Colonic mucosa (tissue), 4 donors: Measurements from ENCODE around the gene CHST7. TPM values are rescaled to one million over a fixed set of nuclear protein-coding genes. Genes with fewer than 3 reads are reported as not detected.

Source experiments
- DNase-seq: peaks from one replicate; pipeline ENCODE4 v3.0.0-alpha.2; 2020
- H3K27ac ChIP-seq: fragments of 200-600 bp; one replicate; pipeline ENCODE4 v1.8.0; 2021
- H3K27me3 ChIP-seq: fragments of 200-600 bp; one replicate; pipeline ENCODE4 v1.8.0; 2021
- H3K36me3 ChIP-seq: fragments of 200-600 bp; one replicate; pipeline ENCODE4 v1.8.0; 2021
- H3K4me1 ChIP-seq: fragments of 200-600 bp; one replicate; pipeline ENCODE4 v1.8.0; 2021; ENCODE audit warnings: mild to moderate bottlenecking
- H3K4me3 ChIP-seq: fragments of 200-600 bp; one replicate; pipeline ENCODE4 v1.8.0; 2021
- H3K9ac ChIP-seq, 2 donors: one replicate each; pipeline ENCODE4 v1.7.0; 2013; ENCODE audit warnings: control low read depth in 2 of 2, low read depth in 2 of 2, low read length in 2 of 2
- H3K9me3 ChIP-seq: fragments of 200-600 bp; one replicate; pipeline ENCODE4 v1.8.0; 2021
- intact Hi-C: fragments of 100-400 bp; cut with DNase I; formaldehyde crosslinking; loops from one replicate; pipeline ENCODE4 v1.14.1; 2022
- total RNA-seq, 2 donors: library from RNA; stranded (reverse); fragmentation: NEBNext Ultra II Directional in 1 of 2; extraction: Animal tissue kit (Norgen Biotek cat#: 25700) in 1 of 2; gene quantifications; one replicate each; pipeline ENCODE4 v1.2.1, GENCODE V29; 2021
- TF ChIP-seq, protein P1 (sequence below): fragments of 200-600 bp; IDR thresholded peaks from one replicate; pipeline ENCODE4 v1.8.0; 2022; ENCODE audit warnings: antibody characterized with exemption, mild to moderate bottlenecking
- donor health status: healthy.
- donor health status: DM: no; HTN: no; CAD: no.
- donor health status: DM: no; HTN: no; CAD: no.

The CHST7 gene
- total RNA-seq, 2 donors from 2014 or later = 1.8 to 2.0 TPM

DNA sequence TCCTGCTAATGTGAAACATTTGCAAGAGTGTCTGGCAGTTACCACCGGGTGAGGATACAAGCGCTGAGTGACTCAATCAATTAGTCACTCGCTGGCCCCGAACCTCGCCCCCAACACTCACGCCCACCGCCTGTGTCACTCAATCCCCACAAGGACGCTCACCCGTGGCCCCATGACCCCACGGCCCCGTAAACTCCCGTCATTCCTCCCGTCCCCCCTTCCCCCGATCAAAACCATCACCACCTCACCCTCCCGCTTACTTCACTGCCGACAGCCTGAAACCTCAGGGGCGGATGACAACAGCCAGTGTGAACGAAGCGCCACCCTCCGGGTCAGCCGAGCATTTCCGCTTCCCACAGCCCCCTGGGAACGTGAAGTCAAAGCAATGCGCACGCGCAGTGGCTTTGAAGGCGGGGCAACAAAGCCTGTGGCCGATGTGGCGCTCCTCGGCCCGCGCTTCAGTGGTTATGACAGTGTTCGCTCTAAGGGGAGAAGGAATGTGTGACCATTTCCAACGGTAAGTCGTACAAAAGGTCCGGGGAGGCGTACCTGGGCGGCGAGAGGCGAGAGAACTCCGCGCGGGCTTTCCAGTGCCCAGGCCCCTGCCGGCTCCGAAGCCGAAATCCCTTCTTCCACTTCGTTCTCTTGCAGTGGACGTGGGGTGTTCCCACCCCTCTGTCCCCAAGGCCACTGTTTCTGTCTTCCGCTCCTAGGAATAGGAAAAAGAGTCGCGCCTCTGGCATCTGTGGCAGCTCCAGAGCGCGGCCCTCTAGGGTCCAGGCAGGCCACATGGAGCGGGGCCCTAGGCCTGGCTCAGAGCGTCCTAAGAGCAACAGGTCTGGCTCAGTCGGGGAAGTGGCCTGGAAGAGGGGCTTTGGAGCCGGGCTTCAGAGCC lies 28.2 kb upstream of the CHST7 start, which contains the start of gene ZNF674:
TSS of gene ZNF674 (minus strand) at position 311 of the 895 bp plus-strand sequence. CDS start 3,334 bp downstream, outside the sequence.
- Histone ChIP-seq H3K4me1 (no peaks in the 10 kb centered on the region), H3K27ac (peak within 1 kb of the TSS; percentile 34), H3K9me3 (no peaks in the 10 kb centered on the region), H3K9ac (peak within 1 kb of the TSS; percentile 37 to 81), H3K36me3 (no peaks in the 10 kb centered on the region), H3K4me3 (peak within 1 kb of the TSS; percentile 58), H3K27me3 (no peaks in the 10 kb centered on the region)
- peak; percentile 93 for DNase-seq
- TF ChIP-seq, protein P1, sequence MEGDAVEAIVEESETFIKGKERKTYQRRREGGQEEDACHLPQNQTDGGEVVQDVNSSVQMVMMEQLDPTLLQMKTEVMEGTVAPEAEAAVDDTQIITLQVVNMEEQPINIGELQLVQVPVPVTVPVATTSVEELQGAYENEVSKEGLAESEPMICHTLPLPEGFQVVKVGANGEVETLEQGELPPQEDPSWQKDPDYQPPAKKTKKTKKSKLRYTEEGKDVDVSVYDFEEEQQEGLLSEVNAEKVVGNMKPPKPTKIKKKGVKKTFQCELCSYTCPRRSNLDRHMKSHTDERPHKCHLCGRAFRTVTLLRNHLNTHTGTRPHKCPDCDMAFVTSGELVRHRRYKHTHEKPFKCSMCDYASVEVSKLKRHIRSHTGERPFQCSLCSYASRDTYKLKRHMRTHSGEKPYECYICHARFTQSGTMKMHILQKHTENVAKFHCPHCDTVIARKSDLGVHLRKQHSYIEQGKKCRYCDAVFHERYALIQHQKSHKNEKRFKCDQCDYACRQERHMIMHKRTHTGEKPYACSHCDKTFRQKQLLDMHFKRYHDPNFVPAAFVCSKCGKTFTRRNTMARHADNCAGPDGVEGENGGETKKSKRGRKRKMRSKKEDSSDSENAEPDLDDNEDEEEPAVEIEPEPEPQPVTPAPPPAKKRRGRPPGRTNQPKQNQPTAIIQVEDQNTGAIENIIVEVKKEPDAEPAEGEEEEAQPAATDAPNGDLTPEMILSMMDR = no peak
- intact Hi-C loops = no loop called here

DNA sequence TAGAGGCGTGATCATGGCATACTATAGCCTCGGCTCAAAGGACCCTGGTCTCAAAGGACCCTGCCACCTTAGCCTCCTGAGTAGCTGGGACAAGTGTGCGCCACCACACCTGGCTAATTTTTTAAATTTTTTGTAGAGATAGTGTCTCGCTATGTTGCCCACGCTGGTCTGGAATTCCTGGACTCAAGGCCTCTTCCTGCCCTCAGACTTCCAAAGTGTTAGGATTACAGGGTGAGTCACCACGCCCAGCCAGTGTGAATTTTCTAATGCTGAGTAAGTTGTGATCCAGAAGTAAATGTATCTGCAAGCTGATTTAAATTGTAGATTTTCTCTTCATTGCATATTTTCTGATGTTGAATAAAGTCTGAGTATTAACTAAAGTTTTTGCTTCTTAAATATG lies 25.7 kb upstream of the CHST7 start:
- H3K9me3 ChIP-seq = no peaks in the 10 kb centered on the region
- H3K4me1 ChIP-seq = no peaks in the 10 kb centered on the region
- no peak overlapping the region for H3K4me3 ChIP-seq
- no peak overlapping the region for H3K27ac ChIP-seq
- H3K27me3 ChIP-seq = no peaks in the 10 kb centered on the region
- no peak overlapping the region for H3K9ac ChIP-seq
- TF ChIP-seq, protein P1 = no peak
- intact Hi-C loops = no loop called here
- no peaks in the 10 kb centered on the region for H3K36me3 ChIP-seq
- DNase-seq = no peak

DNA sequence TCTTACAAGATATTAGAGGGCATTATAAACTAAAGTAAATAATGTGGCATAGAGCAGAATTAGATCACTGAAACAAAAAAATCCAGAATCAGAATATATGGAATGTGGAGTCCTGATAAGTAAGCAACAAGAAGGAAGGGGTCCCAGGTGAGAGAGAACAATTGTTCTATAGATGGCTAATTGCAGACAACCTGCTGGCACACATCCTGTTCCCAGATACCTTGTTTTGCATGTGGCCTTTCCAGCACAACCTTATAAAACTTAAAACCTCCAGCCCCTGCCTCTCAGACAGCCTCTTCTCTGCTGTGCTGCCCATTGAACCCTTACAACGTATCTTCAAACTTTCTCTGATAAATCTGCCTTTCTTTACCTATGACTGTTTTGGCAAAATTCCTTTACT lies 23.7 kb upstream of the CHST7 start:
- Histone ChIP-seq H3K9ac (no peak overlapping the region), H3K27ac (no peak overlapping the region), H3K36me3 (no peaks in the 10 kb centered on the region), H3K4me3 (no peak overlapping the region), H3K4me1 (no peaks in the 10 kb centered on the region), H3K27me3 (no peaks in the 10 kb centered on the region), H3K9me3 (no peaks in the 10 kb centered on the region)
- DNase-seq = no peak
- intact Hi-C loops = no loop called here
- TF ChIP-seq, protein P1 = no peak

DNA sequence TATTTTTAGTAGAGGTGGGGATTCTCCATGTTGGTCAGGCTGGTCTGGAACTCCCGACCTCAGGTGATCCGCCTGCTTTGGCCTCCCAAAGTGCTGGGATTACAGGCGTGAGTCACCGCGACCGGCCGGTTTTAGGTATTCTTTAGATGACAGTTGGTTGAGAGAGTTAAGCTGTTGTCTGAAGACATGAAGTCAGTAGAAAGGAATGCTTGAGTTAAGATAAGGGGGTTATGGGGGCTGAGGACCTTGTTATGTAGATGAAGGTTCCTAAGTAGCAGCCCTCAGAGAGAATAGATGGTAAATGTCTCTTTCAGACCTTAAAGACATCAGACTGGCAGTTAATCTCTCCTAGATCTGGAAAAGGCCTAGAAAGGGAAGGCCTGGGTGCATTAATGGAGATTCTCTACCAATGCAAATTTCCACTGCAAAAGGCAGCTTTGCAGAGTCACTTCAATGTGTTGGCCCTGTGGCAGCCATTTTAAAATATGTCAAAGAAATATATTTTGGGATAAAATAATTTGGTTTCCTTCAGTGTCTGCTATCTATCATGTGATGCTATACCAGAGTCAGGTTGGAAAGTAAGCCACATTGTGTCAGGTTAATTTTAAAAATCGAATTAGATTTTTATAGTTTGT lies 22.0 kb upstream of the CHST7 start:
- intact Hi-C loops = no loop called here
- no peaks in the 10 kb centered on the region for H3K27me3 ChIP-seq
- H3K27ac ChIP-seq = no peak overlapping the region
- H3K9ac ChIP-seq = no peak overlapping the region
- no peaks in the 10 kb centered on the region for H3K4me1 ChIP-seq
- H3K36me3 ChIP-seq = no peaks in the 10 kb centered on the region
- no peaks in the 10 kb centered on the region for H3K9me3 ChIP-seq
- no peak for DNase-seq
- no peak overlapping the region for H3K4me3 ChIP-seq
- TF ChIP-seq, protein P1 = no peak

DNA sequence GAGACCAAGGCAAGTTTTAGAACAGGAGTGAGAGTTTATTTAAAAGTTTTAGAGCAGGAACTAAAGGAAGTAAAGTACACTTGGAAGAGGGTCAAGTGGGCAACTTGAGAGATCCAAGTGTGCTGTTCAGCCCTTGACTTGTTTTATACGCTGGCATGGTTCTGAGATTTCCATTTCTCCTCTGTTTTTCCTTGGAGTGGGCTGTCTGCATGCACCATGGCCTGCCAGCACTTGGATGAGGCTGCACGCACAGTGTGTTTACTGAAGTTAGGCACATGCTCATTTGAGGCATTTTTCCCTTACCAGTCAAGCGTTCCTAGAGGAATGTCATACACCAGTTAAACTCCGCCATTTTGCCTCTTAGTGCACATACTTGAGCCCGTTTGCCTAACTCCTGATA lies 19.6 kb upstream of the CHST7 start:
- no peaks in the 10 kb centered on the region for H3K36me3 ChIP-seq
- H3K27ac ChIP-seq = no peak overlapping the region
- H3K9me3 ChIP-seq = no peaks in the 10 kb centered on the region
- no peak overlapping the region for H3K9ac ChIP-seq
- DNase-seq = no peak
- H3K27me3 ChIP-seq = no peaks in the 10 kb centered on the region
- H3K4me3 ChIP-seq = no peak overlapping the region
- H3K4me1 ChIP-seq = no peaks in the 10 kb centered on the region
- TF ChIP-seq, protein P1 = no peak
- intact Hi-C loops = no loop called here
